NCI-H2107 treated with DMSO at 0.1 percent for 48 hours (cell line): Measurements from ENCODE around the gene PTER.

ENCODE experiments used
- DNase-seq: peaks from one replicate; lab custom pipeline; 2025; ENCODE audit not compliant: unreplicated experiment; lab: John Stamatoyannopoulos, UW

Gene PTER

GRCh38 chr10:16436758-16437539 is at the start of gene PTER:
TSS of gene PTER (plus strand) at chr10:16437010. CDS start at chr10:16484385, 47,375 bp downstream.
- peak; percentile 56 for DNase-seq

GRCh38 chr10:16392531-16393069 is 44.2 kb upstream of the PTER start:
- DNase-seq, result no peak

GRCh38 chr10:16393271-16393858 is 43.4 kb upstream of the PTER start:
- no peak for DNase-seq

- no peak for DNase-seq
Observed at GRCh38 chr10:16401416-16401815, 35.4 kb upstream of the PTER start.

- DNase-seq, result no peak
Observed at GRCh38 chr10:16408379-16408778, 28.4 kb upstream of the PTER start.

GRCh38 chr10:16417341-16417740 is 19.5 kb upstream of the PTER start:
- DNase-seq, result no peak

GRCh38 chr10:16423599-16423998 is 13.2 kb upstream of the PTER start:
- no peak for DNase-seq

- DNase-seq, result no peak
Observed at GRCh38 chr10:16425449-16425848, 11.4 kb upstream of the PTER start.

GRCh38 chr10:16429539-16429938 is 7.3 kb upstream of the PTER start:
- no peak for DNase-seq

- no peak for DNase-seq
Observed at GRCh38 chr10:16436367-16436757, 448 bp upstream of the PTER start.

- DNase-seq, result no peak
Observed at GRCh38 chr10:16437540-16437894, 707 bp downstream of the PTER start.

GRCh38 chr10:16439295-16439694 is 2.5 kb downstream of the PTER start:
- DNase-seq, result no peak

GRCh38 chr10:16440396-16441133 is 3.8 kb downstream of the PTER start:
- DNase-seq, result no peak

GRCh38 chr10:16441173-16441840 is 4.5 kb downstream of the PTER start:
- no peak for DNase-seq

GRCh38 chr10:16442914-16443313 is 6.1 kb downstream of the PTER start:
- DNase-seq, result no peak

GRCh38 chr10:16445770-16446469 is 9.1 kb downstream of the PTER start:
- no peak for DNase-seq

GRCh38 chr10:16449454-16449853 is 12.6 kb downstream of the PTER start:
- DNase-seq, result no peak

- no peak for DNase-seq
Observed at GRCh38 chr10:16458166-16458955, 21.6 kb downstream of the PTER start.

- DNase-seq, result no peak
Observed at GRCh38 chr10:16459423-16459939, 22.7 kb downstream of the PTER start.

- no peak for DNase-seq
Observed at GRCh38 chr10:16466001-16466400, 29.2 kb downstream of the PTER start.
